Dermis blood vessel endothelial cell (primary cell): ENCODE data around the gene NTNG2. TPM values are rescaled to one million over a fixed set of nuclear protein-coding genes. Genes with fewer than 3 reads are reported as not detected.

Source experiments
- DNase-seq: peaks from one replicate; pipeline ENCODE4 v3.0.0; 2010
- total RNA-seq: library from RNA; depleted of rRNA; stranded (reverse); fragments of >200 nt; gene quantifications from 2 replicates; pipeline ENCODE4 v1.2.3, GENCODE V29; 2014

The NTNG2 gene
- total RNA-seq, 1 donor from 2014 or later, result not detected

DNA sequence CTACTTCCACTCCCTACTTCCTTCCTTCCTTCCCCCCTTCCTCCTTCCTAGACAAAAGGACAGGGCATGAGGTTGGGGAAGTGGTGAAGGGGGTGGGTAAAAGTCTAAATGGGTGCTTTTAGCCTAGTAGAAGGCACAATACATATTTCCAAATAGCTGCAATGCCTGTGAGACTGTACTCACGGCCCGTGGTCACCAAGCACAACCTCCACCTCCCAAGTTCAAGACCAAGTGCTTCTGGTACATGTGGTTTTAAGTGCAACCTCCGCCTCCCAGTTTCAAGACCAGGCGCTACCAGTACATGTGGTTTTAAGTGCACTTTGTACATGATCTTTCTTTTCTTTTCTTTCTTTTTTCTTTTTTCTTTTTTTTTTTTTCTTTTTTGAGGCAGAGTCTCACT lies 14.5 kb upstream of the NTNG2 start:
- DNase-seq, result no peak

DNA sequence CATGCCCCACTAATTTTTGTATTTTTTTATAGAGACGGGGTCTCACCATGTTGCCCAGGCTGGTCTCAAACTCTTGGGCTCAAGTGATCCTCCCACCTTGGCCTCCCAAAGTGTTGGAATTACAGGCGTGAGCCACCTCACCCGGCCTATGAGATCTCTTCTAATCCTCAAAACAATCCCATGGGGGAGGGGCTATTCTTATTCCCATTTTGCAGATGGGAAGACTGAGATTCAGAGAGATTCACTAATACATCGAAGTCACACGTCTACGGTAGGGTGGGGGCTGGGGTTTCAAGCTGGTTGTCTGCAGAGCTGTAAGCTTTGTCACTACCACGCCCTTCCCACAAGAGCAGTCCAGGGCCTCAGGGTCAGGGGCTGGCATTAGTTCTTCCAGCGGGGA lies 14.0 kb upstream of the NTNG2 start:
- no peak for DNase-seq

DNA sequence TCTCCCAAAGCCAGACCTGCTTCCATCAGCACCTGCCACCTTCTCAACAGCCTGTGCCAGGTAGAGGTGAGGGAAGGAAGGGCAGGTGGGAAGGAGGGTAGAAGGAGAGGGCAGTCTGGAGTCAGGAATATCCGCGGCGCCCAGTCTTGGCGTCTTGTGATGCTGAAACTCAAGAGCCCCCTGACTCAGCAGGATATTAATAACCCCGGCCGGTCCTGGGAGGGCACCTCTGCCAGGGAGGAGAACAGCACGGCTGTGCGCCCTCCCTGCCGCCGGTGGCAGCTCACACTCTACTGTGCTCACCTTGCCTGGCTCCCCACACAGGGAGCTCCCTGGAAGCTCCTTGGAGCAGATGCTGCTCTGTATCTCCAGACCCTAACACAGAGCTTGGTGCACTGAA lies 11.6 kb upstream of the NTNG2 start:
- no peak for DNase-seq

DNA sequence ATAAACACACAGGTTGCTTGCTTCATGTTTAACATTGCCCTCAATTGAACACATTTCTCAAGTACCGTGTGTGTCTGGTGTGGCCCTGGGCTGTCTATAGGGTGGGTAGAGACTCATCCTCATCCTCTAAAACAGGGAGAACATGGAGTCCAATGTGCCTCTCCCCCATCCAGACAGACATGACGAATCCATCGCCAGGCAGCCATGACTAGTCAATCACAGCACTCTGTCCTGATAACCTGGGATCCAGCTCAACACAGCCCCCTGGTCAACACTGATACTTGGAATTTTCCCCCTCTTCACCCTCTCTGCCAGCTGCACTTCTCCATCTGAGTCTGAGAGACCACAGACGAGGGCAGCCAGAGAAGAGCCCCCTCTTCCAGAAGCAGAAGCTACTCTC lies 10.7 kb upstream of the NTNG2 start:
- DNase-seq, result no peak

DNA sequence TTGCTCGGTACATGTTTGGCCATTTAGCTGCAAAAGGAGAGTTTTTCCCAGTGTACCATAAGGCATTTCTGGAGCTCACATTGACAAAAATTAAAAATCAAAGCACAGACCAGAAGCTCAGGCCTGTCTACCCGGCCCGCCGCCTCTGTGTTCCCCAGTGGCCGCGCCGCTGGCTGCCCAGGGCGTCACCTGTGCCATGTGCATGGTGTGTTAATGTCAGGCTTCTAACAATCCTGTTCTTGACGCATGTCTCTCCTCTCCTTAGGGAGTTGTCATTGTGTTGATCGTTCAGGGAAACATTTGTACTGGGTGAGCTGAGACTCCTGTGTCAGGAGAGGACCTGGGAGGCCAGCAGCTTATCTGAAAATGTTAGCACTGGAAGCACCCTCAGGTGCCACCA lies 9.6 kb upstream of the NTNG2 start:
- DNase-seq, result no peak

DNA sequence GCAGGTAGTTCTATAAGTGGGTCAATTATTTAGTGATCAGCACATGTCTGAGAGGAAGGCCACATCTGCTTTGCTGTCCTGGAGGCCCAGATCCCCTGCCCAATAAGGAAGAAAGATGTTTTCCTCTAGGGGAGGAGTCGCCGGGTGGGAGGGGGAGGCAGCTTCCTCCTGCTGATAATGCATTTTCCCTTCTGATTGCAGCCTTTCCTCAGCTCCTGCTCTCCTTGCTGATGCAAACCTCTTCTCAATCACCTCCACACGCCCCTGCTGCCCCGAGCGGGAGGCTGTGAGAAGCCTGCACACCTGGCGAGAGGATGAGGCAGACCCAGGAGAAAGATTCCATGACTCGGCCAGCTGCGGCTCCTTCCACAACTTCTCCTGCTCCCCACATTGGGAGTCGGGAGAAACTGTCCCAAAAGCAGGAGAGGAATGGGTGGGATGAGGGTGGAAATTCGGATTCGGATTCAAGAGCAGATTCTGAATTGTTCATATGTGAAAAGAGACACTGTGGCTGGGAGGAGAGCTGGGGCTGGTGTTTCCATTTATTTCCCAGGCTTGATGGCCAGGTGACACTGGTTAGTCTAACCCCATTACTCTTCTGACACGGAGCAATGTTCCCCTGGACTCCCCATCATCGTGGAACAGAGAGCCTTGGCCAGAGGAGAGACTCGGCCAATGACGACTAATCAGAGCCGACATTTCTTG lies 6.8 kb upstream of the NTNG2 start:
- DNase-seq, result no peak

DNA sequence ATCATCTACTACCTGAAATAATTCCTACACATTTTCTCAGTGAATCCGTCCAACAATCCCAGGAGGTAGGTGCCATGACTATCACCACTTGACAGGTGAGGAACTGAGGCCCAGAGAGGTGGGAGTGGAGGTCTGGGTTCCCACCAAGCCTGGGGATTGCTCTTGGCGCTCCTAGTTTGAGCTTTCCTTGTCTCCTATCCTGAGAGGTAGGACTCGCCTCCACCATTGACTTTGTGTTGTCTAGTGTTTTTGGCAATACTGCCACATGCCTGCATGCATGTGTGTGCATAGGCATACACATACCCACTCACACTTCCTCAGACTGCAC lies 6.3 kb upstream of the NTNG2 start:
- no peak for DNase-seq

DNA sequence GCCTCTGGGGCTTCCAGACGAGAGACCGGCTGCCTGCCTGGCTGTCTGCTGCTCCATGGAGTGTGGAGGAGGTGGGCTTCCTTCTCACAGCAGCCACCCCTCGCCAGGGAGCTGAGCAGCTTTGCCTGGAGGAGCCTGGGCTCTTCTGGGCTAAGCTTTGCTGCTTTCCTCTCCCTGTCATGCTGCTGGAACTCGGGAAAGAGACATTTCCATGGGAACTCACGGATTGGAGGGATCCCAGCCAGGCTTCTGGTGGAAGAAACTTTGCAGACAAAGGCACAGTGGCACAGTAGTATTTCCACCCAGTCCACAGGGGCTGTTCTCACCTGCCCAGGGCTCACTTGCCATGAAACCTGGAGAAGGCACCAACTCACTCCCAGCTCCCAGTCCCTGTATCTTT lies 5.6 kb upstream of the NTNG2 start:
- DNase-seq, result no peak

DNA sequence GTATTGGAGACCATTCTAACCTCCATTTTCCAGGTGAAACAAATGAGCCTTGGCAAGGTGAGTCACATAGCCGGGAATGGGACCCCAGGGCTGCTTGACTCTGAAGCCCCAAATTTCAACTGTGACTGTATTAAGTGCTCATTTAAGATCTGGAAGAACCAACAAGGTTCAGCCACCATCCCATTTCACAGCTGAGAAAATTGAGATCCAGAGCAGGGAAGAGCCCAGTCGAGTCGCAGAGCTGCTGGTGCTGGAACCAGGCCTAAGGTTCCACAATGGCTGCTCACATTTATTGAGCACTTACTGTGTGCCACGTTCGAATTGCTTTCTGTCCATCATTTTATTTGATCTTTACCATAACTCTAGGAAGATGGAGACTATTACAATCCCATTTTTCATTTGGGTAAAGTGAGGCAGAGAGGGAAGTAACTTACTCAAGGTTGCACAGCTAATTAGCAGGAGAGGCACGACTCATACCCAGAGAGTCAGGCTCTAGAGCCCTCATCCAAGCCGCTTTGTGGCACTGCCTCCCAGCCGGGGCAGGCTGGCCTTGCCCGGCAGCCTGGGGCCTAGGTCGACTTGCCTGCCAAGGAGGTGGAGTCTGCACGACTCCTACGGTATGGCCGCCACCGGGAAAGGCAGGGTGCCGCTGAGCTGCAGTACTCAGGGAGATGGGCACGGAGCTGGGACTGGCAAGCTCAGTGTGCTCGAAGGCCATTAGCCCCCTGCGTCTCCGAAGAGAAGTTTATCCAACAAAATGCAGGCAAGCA lies 4.3 kb upstream of the NTNG2 start:
- DNase-seq, result no peak

DNA sequence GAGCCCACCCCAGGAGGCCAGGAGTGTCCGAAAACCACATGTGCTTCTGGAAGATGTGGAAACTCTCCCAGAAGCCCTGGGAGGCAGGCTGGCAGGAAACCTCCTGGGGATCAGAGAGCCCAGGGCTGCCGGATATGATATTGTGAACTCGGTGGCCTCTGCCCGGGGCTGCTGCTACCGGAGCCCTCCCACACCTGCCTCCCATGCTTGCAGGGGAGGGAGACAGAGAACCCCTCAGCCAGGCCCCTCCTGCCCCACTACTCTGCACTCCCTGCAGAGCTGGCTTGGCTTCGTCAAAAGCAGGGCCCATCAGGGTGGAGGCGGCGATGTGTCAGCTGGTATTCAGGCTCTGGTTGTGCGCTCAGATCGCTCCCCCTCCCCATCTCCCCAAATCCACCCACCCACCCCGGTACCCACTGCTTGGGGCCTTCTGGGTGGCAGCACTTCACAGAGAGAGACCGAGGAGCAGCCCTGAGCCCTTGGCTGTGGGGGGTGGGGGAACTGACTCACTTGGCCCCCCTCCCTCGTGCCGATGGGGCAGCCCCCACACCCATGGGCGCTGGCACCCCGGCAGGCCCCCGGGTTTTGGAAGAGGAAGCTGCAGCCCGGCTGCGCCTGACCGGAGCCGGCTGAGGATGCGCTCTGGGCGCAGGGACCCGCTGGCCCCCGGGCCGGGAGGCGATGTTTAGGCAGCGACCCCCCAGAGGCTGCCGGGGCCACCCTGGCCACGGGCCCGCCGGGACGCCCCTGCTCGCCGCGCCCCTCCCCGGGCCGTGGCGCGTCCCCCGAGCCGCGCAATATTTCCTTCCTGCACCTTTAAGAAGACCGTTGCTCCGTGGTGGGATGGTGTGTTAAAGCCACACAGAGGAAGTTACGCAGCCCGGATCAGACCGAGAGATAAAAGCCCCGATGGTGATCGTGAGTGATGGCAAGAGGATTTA lies 786 bp upstream of the NTNG2 start:
- peak; percentile 53 for DNase-seq

DNA sequence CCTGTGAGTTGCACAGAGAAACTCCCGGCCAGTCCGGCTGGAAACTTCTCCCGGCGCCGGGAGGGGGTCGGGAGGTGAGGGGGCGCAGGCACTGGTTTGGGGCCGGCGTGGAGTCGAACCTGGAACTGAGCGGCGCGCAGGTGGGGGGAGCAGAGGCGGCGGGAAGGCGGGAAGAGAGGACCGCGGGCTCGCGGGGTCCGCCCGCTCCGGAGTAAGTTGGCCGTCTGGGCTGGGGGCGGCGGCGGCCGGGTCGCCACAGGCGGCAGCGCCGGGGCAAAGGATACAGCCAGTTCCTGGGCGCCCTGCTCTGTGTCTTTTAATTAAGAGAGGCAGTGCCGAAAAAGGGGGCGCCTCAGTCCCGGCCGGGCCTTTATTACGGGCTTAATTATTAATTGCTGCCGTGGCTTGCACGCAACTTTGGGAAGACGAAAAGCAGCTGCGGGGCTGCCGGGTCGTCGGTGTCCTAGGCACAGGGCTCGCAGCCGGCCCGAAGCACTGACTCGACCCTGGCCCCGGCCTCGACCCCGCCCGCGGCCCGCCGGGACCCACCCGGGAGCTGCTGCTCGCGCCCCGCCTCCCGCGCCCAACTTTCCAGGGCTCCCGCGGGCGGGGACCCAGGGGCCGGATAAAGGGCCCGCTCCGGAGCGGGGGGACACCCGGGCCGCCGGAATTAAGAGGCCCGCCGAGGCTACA lies 1.1 kb downstream of the NTNG2 start:
- DNase-seq, result no peak

DNA sequence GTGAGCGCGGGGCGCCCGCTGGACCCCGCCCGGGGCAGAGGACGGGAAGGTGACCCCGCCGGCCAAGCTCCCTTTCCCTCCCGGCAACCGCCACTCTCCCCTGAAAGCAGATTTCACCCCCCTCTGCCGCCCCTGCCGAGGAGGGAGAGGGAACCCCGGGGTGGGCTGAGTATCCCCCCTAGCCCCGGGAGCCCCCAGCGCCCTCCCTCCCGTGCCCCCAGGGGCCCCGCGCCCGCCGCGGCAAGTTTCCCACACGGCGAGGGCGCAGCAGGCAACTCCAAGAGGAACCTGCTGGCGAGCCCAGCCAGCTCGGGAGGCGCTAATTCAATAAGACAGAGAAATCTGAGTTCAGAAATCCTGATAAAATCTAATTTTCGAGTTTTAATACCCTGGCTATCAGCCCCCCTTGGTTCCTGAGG lies 1.6 kb downstream of the NTNG2 start:
- peak; percentile 39 for DNase-seq

DNA sequence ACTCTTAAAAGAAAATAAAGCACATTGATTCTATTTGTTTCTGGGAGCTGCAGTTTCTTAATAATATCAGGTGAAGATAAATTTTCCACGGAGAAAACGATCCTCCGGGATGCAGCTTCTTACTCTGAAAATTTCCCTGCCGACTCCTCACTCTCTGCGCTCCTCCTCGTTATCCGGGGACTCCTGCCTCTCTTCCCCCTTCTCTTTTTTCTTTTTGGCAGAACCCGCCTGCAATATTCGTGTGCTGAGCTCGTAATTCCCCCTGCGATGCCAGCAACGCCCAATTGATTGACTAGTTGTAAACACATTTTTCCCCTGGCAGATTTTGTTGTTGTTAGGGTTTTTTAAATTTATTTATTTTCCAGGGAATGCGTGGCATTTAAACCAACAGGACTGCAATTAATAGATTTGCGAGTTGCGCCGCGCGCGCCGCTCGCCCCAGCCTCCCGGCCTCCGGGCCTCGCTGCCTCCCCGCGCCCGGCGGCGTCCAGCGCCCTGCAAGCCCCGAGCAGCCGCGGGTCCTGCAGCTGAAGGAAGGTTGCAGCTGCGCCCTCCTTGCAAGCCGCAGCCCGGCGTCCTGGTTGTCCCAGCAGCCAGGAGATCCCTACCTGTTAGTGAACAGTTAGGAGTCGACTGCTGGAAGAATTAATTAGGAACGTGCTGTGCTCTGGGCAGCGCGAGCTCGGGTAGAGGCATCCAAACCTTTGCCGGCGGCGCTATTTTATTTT lies 2.2 kb downstream of the NTNG2 start:
- no peak for DNase-seq

DNA sequence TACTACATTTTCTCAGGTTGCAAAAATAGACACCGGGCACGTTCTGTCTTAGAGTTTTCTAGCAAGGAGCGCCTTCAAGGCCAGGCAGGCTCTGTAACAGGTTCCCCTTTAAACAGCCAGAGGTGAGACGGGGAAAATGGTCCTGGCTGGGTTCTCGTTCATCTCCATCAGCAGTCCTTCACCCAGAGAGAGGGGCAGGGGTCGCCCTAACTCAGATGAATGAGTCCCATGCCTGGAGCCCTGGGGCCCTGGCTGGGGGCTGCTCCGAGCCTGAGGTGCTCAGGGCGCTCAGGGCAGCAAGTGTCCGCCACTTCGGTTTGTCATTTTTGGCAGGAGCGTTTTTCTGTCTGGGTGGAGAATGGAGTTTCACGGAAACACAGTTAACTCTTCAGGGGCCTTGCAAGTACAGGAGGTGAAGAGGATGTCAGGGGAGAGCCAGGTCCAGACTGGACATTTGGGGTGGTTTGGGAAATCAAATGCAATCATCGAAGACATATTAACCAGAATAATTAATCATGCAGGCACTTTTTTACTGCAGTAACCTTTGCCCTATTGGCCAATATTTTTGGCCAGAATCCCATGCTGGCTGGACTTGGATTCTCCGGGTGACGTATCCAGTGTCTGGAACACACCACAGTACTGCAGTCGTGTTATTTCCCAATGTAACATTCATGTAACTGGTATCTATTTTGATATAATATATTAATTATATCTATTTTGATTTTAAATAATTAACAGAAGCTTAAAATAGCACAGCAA lies 2.9 kb downstream of the NTNG2 start:
- no peak for DNase-seq

DNA sequence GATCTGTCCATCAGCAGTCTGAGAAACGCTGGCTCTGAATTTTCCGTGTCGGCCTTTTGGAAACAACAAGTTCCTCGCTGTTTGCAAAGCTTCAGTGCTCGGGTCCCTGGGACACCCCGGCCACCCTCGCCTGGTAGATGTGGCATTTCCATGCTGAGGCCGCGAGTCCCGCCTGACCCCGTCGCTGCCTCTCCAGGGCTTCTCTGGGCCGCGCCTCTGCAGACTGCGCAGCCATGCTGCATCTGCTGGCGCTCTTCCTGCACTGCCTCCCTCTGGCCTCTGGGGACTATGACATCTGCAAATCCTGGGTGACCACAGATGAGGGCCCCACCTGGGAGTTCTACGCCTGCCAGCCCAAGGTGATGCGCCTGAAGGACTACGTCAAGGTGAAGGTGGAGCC lies 4.7 kb downstream of the NTNG2 start:
- DNase-seq, result peak; percentile 49

DNA sequence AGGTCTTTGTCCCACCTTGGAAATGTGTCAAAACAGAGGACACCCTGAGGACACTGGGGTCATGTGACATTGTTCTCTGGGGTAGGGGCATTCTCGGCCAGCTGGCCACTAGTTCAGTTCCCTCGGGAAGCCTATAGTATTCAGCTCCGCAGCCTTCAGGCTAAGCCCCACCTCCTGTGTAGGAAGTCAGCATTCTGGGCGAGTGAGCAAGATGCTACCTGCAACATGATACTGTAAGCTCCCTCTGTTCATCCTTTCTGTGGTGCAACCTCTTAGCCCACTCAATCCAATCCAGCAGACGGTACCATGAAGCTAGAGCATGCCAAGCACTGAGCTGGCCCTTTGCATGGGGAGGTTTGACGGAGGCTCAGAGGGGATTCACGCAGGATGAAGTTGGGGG lies 5.3 kb downstream of the NTNG2 start:
- DNase-seq, result no peak

DNA sequence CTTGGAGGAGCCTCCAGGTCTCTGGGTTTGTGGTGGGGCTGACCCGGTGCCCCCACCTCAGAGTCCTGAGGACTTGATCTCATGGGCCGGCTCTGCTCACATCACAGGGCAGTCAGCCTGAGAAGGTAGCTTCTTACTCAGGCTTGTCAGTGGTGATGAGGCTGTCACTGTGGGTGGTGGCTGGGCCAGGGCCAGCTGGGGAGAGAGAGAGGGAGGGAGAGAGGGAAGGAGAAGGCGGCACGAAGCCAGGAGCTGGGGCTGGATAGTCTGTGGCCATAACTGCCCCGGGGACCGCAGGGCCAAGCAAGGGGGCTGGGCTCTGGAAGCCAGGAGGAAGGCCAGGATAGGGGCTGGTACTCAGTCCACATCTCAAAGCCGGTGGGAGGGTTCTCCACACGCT lies 6.5 kb downstream of the NTNG2 start:
- DNase-seq, result no peak

DNA sequence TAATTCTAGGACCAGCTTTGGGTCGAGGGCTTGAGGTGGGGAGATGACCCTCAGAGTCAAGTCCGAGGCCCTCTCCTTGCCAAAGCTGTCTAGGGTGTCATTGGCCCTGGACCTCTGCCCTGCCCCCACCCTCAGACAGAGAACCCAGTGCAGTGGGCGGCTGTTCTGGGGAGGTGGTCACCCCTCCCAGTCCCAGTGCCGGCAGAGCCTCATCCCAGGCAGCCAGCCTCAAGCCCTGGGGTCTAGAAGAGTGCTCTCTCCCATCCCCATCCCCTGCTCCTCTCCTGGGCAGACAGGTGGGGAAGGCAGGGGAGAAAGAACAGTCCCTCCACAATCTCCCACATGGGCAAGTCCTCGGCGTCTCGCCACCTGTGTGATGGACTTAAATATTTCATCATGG lies 7.0 kb downstream of the NTNG2 start:
- DNase-seq, result no peak

DNA sequence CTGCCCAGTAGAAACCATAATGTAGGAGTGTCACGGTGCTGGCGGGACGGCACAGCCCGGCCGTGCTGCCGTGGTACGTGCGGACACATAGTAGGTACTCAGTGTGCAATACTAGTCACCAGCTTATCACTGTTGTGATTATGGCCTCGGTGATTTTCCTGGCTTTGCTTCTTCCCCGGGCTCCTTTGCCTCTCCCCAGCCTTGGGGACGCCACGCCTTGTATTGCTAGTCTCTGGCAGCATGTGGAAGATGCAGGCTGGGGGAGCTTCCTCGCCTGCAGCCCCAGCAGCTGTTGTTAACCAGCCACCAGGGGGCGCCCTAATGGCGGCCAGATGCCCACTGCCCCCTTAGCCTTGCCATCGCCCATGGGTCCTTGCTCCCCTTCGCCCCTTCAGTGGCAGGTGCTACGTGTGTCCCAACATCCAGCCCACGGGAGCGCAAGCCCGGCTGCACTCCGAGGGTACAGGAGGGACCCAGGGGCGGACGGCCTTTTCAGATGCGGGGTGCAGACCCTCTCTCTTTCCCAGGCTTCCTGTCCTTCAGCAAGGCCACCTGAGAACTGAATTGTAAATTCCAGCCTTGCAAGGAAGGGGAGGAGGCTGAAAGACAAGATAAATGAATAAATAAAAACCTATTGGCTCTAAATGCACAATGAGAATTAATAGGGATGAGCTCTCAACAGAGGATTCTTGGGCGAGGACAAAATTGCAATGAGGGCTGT lies 8.0 kb downstream of the NTNG2 start:
- peak; percentile 75 for DNase-seq

DNA sequence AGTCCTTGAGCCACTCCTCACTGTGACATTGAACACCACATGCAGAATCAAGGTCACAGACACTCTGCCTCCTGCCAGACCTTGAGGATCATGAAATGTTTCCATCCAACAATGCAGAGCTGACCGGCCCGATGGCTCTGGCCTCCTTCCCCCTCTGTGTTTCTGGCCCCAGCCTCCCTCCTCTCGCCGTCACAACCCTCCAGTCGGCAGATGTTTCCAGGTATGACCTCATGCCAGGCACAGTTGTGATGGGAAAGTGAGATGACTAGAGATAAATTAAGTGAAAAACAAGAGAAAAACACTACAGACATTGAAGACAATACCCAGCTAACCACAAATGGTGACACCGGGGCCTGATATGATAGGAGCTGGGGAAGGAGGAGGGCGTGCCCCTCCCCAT lies 9.8 kb downstream of the NTNG2 start:
- DNase-seq, result no peak

DNA sequence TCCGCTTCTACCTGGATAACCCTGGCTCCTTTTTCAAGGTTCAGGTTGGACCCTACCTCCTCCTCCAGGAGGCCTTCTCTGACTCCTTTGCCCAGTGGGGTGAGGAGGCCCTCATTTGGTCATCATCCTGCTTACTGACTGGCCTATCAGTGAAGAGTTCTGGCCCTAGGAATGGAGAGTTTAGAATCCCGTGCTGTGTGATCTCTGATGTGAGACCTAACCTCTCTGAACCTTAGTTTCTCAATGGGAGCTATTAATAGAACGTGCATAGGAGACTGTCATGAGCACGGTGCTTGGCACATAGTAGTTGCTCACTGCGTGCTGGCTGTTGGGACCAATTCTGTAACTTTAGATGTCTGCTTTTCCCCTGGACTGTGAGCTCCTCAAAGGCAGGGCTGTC lies 10.3 kb downstream of the NTNG2 start:
- no peak for DNase-seq
